B cell (primary cell): ENCODE data around the gene TOMM6. TPM values are rescaled to one million over a fixed set of nuclear protein-coding genes. Genes with fewer than 3 reads are reported as not detected.
A peak's percentile ranks its signal among the peaks of the same experiment; 100 is the strongest.

Experiments
- ATAC-seq: fragments of 200-7000 bp; cut with Tn5 transposase; one replicate; pipeline ENCODE4 v1.10.0; 2021; ENCODE audit warnings: low read depth, mild to moderate bottlenecking, moderate number of reproducible peaks, moderate library complexity
- CTCF ChIA-PET: fragments of 350-600 bp; sonication (Branson Sonifier 250); formaldehyde crosslinking; loops from one replicate; lab custom pipeline; 2021; ENCODE audit warnings: antibody characterized with exemption, inconsistent platforms; lab: Charles Lee
- POLR2A ChIA-PET: fragments of 350-600 bp; sonication (Branson Sonifier 250); formaldehyde crosslinking; loops from one replicate; lab custom pipeline; 2021; ENCODE audit warnings: antibody characterized with exemption; lab: Charles Lee
- DNase-seq: peaks from one replicate; pipeline ENCODE4 v3.0.0; 2013
- H2AFZ ChIP-seq: 2 replicates; pipeline ENCODE4 v1.6.1; 2012; ENCODE audit warnings: mild to moderate bottlenecking, low read depth, low read length; ENCODE audit not compliant: insufficient read depth, poor library complexity, severe bottlenecking
- H3K27ac ChIP-seq, 2 donors: 1 replicate in 1 of 2; 2 replicates in 1 of 2; pipeline ENCODE4 v1.5.1; 2012 to 2013; ENCODE audit warnings: low read length in 2 of 2, mild to moderate bottlenecking in 2 of 2, moderate library complexity in 1 of 2
- H3K27me3 ChIP-seq, 4 experiments: fragments of 200-600 bp in 1 of 4; sonication (generic) in 1 of 4; replicated peaks in 1 of 4; 1 replicate in 2 of 4; 2 replicates in 2 of 4; pipeline versions ENCODE4 v1.6.1 to v1.7.0; 2013 to 2016; ENCODE audit warnings: low read length in 3 of 4, mild to moderate bottlenecking in 2 of 4, mixed read lengths in 1 of 4, moderate library complexity in 1 of 4; ENCODE audit not compliant: insufficient read depth in 4 of 4, control insufficient read depth in 3 of 4; ENCODE audit errors: control extremely low read depth in 1 of 4
- H3K36me3 ChIP-seq, 2 experiments: replicated peaks in 1 of 2; 1 replicate in 1 of 2; 2 replicates in 1 of 2; pipeline versions ENCODE4 v1.6.1 to v1.7.1; 2013; ENCODE audit warnings: low read length in 1 of 2; ENCODE audit not compliant: insufficient read depth in 2 of 2, control insufficient read depth in 1 of 2; ENCODE audit errors: control extremely low read depth in 1 of 2, extremely low read depth in 1 of 2
- H3K4me1 ChIP-seq, 2 donors: fragments of 200-600 bp in 1 of 2; sonication (generic) in 1 of 2; 1 replicate in 1 of 2; 2 replicates in 1 of 2; pipeline versions ENCODE4 v1.5.1 to v1.6.1; 2013 to 2017; ENCODE audit warnings: low read length in 2 of 2; ENCODE audit not compliant: control insufficient read depth in 2 of 2, insufficient read depth in 2 of 2
- H3K4me2 ChIP-seq: replicated peaks from 2 replicates; pipeline ENCODE3; 2012; ENCODE audit warnings: mild to moderate bottlenecking, low read depth, low read length; ENCODE audit not compliant: poor library complexity, severe bottlenecking
- H3K4me3 ChIP-seq, 5 experiments: fragments of 200-600 bp in 1 of 5; sonication (generic) in 1 of 5; 1 replicate in 3 of 5; 2 replicates in 2 of 5; pipeline versions ENCODE4 v1.5.1 to v1.7.0; 2011 to 2016; ENCODE audit warnings: low read length in 4 of 5, mild to moderate bottlenecking in 4 of 5, low read depth in 2 of 5, control low read depth in 1 of 5, moderate library complexity in 1 of 5; ENCODE audit not compliant: insufficient read depth in 1 of 5; ENCODE audit errors: control extremely low read depth in 1 of 5, extremely low read depth in 1 of 5
- H3K79me2 ChIP-seq: fragments of 200-600 bp; sonication (generic); one replicate; pipeline ENCODE4 v1.6.0; 2016; ENCODE audit warnings: low read length; ENCODE audit not compliant: control insufficient read depth, insufficient read depth
- H3K9ac ChIP-seq: fragments of 200-600 bp; sonication (generic); 2 replicates; pipeline ENCODE4 v1.6.1; 2017; ENCODE audit warnings: mild to moderate bottlenecking, low read length, moderate library complexity
- H3K9me3 ChIP-seq, 3 donors: one replicate each; pipeline versions ENCODE4 v1.6.1 to v1.7.1; 2013; ENCODE audit warnings: low read length in 2 of 3; ENCODE audit not compliant: control insufficient read depth in 2 of 3, insufficient read depth in 1 of 3; ENCODE audit errors: control extremely low read depth in 1 of 3
- H4K20me1 ChIP-seq: 2 replicates; pipeline ENCODE4 v1.6.0; 2012; ENCODE audit warnings: mild to moderate bottlenecking, low read length; ENCODE audit not compliant: insufficient read depth, control insufficient read depth, poor library complexity, severe bottlenecking
- H3K27ac Mint-ChIP-seq: one replicate; pipeline ENCODE4 v1.8.0; 2021; ENCODE audit warnings: mixed read lengths
- H3K27me3 Mint-ChIP-seq: one replicate; pipeline ENCODE4 v1.8.0; 2021; ENCODE audit warnings: mixed read lengths
- H3K4me1 Mint-ChIP-seq: one replicate; pipeline ENCODE4 v1.8.0; 2021; ENCODE audit warnings: mixed read lengths
- H3K4me3 Mint-ChIP-seq: one replicate; pipeline ENCODE4 v1.8.0; 2021; ENCODE audit warnings: mixed read lengths
- H3K9me3 Mint-ChIP-seq: one replicate; pipeline ENCODE4 v1.8.0; 2022; ENCODE audit warnings: mixed read lengths; ENCODE audit not compliant: insufficient read depth
- CTCF ChIP-seq: fragments of 200-600 bp; IDR thresholded peaks from one replicate; pipeline ENCODE4 v1.8.0; 2022; ENCODE audit warnings: antibody characterized with exemption, mild to moderate bottlenecking
- EZH2 ChIP-seq: IDR thresholded peaks from 2 replicates; pipeline ENCODE4 v1.6.1; 2012; ENCODE audit warnings: borderline replicate concordance, low read depth, mild to moderate bottlenecking, moderate library complexity, low read length; ENCODE audit not compliant: insufficient read depth, poor library complexity, severe bottlenecking
- WGBS: methylation state at CpG from one replicate; pipeline ENCODE4 v1.1.5; 2013; ENCODE audit warnings: missing lambda C conversion rate; ENCODE audit not compliant: insufficient coverage; 5-methylcytosine and 5-hydroxymethylcytosine counted together
- intact Hi-C: fragments of 100-400 bp; cut with micrococcal nuclease; formaldehyde crosslinking; loops from one replicate; pipeline ENCODE4 v1.10.0; 2022
- polyA plus RNA-seq: library from polyadenylated mRNA; depleted of rRNA; stranded (reverse); fragments of >200 nt; gene quantifications from 2 replicates; pipeline ENCODE4 v1.2.3, GENCODE V29; 2012
- total RNA-seq, 2 donors: library from RNA; stranded (reverse); fragments of 120-200 nt in 1 of 2; gene quantifications; 1 replicate in 1 of 2; 2 replicates in 1 of 2; pipeline versions ENCODE4 v1.2.3 to v1.2.4, GENCODE V29; 2013 to 2022

Gene TOMM6
- total and polyA plus RNA-seq, 2 donors (not counting 1 experiment from before 2014, with no cell fraction given) = 117 to 239 TPM

DNA sequence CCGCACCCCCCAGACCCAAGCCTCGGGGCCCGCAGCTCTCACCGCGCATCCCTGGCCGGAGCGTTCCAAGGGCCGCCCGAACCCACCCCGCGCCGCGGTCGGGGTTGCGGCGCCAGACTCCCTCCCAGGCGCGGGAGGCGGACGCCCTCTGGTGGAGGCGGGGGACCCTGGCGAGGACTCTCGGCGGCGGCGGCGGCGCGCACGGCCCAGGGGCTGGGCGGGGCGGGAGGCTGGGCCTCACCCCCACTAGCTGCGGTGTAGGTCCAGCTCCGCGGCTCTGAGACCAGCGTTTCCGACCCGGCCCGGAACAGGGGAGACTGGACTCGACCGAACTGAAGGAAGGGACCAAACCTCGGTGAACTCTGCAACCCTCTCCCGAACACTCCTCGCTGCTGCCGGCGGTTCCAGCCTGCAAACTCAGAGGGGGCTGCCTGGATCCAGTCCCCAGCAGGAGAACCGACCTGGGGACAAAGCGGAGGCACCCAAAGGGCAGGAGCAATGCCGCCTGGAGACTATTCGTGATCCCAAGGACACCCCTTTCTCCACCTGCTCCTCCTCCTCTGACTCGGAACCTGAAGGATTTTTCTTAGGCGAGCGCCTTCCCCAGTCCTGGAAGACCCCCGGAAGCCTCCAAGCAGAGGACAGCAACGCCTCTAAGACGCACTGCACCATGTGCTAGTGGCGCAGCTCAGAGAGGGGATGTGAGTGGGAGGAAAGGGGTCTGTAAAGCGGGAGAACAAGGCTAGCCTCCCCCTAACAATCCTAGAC, 859 bp upstream of the TOMM6 start:
- ATAC-seq = peak; percentile 70
- H3K27ac Mint-ChIP-seq = peak overlapping the region; percentile 98
- Histone ChIP-seq H3K79me2 (peaks cover 24% of the 10 kb centered on the region), H3K4me3 (peak overlapping the region; percentile 85 to 98 (median 91)), H2AFZ (peak overlapping the region; percentile 93), H3K4me2 (peak overlapping the region; percentile 96), H3K4me1 (peaks cover 17 to 27% of the 10 kb centered on the region in 2 donors), H3K36me3 (peaks cover 0 to 28% of the 10 kb centered on the region in 2 experiments), H3K9me3 (no peaks in the 10 kb centered on the region), H3K9ac (peak overlapping the region; percentile 96), H3K27ac (peak overlapping the region; percentile 75 to 95), H4K20me1 (peaks cover 17% of the 10 kb centered on the region), H3K27me3 (no peaks in the 10 kb centered on the region)
- peaks cover 32% of the 10 kb centered on the region for H3K4me1 Mint-ChIP-seq
- DNase-seq = peak; percentile 92
- no peaks in the 10 kb centered on the region for H3K9me3 Mint-ChIP-seq
- intact Hi-C loops = loop anchor here (1.0 to 10.0 kb wide), 12 partner anchors 7 to 1092 kb away; partner anchors contain the start of genes BYSL, CCND3, FRS3 and MED20
- ChIA-PET POLR2A (interaction anchor here (0.9 to 2.7 kb wide), 8 partner anchors 52 to 777 kb away, joined by 3 to 36 read pairs (median 6); partner anchors contain the start of genes BYSL, MED20, TAF8 and TFEB), CTCF (interaction anchor here (0.7 to 10.0 kb wide), 26 partner anchors 9 to 761 kb away, joined by 3 to 198 read pairs (median 4); partner anchors contain the start of genes BYSL, MED20, MRPS10 and TAF8)
- WGBS = under 1% methylated on average over 58 of the region's 58 CpGs
- no peaks in the 10 kb centered on the region for H3K27me3 Mint-ChIP-seq
- peak overlapping the region; percentile 97 for H3K4me3 Mint-ChIP-seq
- TF ChIP-seq EZH2 = no peak
- TF ChIP-seq CTCF = peak; percentile 63

DNA sequence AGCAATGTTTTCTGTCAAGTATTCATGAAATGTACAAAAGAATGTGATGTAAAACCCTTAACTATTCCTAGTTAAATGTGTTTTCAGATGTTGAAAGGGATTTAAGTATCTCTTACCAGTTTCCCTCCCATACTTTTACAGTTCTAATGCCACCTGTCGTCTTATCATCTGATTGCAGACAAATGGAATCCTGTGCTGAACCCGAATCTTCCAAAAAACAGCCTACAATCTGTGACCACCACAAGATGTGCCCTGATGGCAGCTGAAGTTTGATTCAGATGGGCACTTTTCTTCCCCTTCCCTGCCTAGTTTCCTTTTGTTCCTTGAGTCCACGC, 1.9 kb downstream of the TOMM6 start:
- peaks cover 17% of the 10 kb centered on the region for H4K20me1 ChIP-seq
- no peaks in the 10 kb centered on the region for H3K9me3 ChIP-seq
- 100% methylated on average over 2 of the region's 3 CpGs for WGBS
- Mint-ChIP-seq H3K4me1 (peaks cover 26% of the 10 kb centered on the region), H3K4me3 (peak overlapping the region; percentile 81), H3K9me3 (no peaks in the 10 kb centered on the region), H3K27ac (peak overlapping the region; percentile 72), H3K27me3 (no peaks in the 10 kb centered on the region)
- TF ChIP-seq EZH2 (no peak), CTCF (no peak)
- no peak for DNase-seq
- H3K27me3 ChIP-seq = no peaks in the 10 kb centered on the region
- ChIA-PET CTCF (interaction anchor here (6.2 to 10.0 kb wide), 2 partner anchors 132 to 257 kb away, joined by 68 to 198 read pairs; partner anchors contain the start of genes BYSL, MED20 and TAF8), POLR2A (no interaction called here)
- H3K4me3 ChIP-seq = no peak overlapping the region
- no peak overlapping the region for H3K4me2 ChIP-seq
- H3K36me3 ChIP-seq = peaks cover 0 to 46% of the 10 kb centered on the region in 2 experiments
- H3K79me2 ChIP-seq = peaks cover 24% of the 10 kb centered on the region
- H3K9ac ChIP-seq = no peak overlapping the region
- no peak for ATAC-seq
- intact Hi-C loops = loop anchor here (10.0 kb wide), 1 partner anchor 935 kb away; the partner anchor contains the start of gene PRPH2
- no peak overlapping the region for H2AFZ ChIP-seq
- no peak overlapping the region for H3K27ac ChIP-seq
- H3K4me1 ChIP-seq = peaks cover 16 to 24% of the 10 kb centered on the region in 2 donors
